ENCODE results near the gene CTNNAL1. TPM values are rescaled to one million over a fixed set of nuclear protein-coding genes. Genes with fewer than 3 reads are reported as not detected.

The CTNNAL1 gene
- total RNA-seq, 1 donor from 2014 or later: 16.4 TPM

DNA sequence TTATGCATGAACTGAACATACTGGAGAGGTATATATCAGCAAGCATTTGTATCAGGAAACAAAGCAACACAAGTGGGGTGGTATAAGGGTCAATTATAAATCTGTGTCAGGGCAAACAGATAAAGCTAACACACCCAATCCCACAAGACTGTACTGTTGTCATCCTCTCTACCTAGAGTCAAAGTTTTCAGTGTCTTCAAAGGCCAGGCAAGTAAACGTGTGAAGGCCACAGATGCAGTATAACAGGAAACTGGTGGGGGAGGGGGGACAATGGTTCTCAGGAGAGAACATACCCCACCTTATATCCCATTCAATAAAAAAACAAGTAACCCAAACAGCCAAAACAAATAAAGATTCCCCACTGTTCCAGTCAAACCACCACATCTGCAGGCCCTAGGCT is 101.5 kb downstream of the CTNNAL1 start:
- Histone ChIP-seq H3K4me3 (no peak overlapping the region), H3K27me3 (no peaks in the 10 kb centered on the region), H3K4me1 (no peaks in the 10 kb centered on the region), H3K36me3 (peaks cover 72 to 90% of the 10 kb centered on the region in 2 donors), H3K9me3 (no peaks in the 10 kb centered on the region), H3K27ac (no peak overlapping the region)
- intact Hi-C loops (cut with DNase I): no loop called here
- DNase-seq (ENCODE audit: low spot score in 2 of 2): no peak
- TF ChIP-seq, protein P1, sequence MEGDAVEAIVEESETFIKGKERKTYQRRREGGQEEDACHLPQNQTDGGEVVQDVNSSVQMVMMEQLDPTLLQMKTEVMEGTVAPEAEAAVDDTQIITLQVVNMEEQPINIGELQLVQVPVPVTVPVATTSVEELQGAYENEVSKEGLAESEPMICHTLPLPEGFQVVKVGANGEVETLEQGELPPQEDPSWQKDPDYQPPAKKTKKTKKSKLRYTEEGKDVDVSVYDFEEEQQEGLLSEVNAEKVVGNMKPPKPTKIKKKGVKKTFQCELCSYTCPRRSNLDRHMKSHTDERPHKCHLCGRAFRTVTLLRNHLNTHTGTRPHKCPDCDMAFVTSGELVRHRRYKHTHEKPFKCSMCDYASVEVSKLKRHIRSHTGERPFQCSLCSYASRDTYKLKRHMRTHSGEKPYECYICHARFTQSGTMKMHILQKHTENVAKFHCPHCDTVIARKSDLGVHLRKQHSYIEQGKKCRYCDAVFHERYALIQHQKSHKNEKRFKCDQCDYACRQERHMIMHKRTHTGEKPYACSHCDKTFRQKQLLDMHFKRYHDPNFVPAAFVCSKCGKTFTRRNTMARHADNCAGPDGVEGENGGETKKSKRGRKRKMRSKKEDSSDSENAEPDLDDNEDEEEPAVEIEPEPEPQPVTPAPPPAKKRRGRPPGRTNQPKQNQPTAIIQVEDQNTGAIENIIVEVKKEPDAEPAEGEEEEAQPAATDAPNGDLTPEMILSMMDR (IDR thresholded peaks at IDR 0.05): no peak

DNA sequence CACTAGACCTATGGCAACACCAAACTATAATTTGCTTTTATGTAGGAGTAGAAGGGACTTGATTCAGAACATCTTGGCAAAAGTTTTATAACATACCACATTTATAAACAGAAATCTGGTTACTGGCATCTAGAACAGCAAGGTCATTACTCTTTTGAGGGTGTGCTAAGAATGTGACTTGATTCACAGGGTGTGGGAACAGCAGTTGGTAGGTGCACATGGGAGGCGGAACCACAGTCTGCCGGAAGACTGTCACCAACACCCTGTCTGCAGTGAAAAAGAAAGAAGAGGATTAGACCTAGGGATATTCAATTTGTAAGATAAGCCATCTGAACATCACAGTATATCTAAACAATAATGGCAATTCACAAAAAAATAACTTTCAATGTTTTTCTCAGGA is 102.4 kb downstream of the CTNNAL1 start:
- TF ChIP-seq, protein P1 (IDR thresholded peaks at IDR 0.05): no peak
- H3K9me3 ChIP-seq: no peaks in the 10 kb centered on the region
- intact Hi-C loops (cut with DNase I): no loop called here
- H3K27me3 ChIP-seq: no peaks in the 10 kb centered on the region
- H3K36me3 ChIP-seq: peaks cover 70 to 90% of the 10 kb centered on the region in 2 donors
- H3K4me3 ChIP-seq: no peak overlapping the region
- DNase-seq (ENCODE audit: low spot score in 2 of 2): no peak
- H3K27ac ChIP-seq: no peak overlapping the region
- H3K4me1 ChIP-seq: no peaks in the 10 kb centered on the region

GRCh38 chr9:108910402-108910801 is 102.9 kb downstream of the CTNNAL1 start:
- Histone ChIP-seq H3K27me3 (no peaks in the 10 kb centered on the region), H3K36me3 (peaks cover 68 to 90% of the 10 kb centered on the region in 2 donors), H3K27ac (no peak overlapping the region), H3K9me3 (no peaks in the 10 kb centered on the region), H3K4me3 (no peak overlapping the region), H3K4me1 (no peaks in the 10 kb centered on the region)
- TF ChIP-seq, protein P1 (IDR thresholded peaks at IDR 0.05): no peak
- no peak for DNase-seq (ENCODE audit: low spot score in 2 of 2)
- intact Hi-C loops (cut with DNase I): no loop called here

GRCh38 chr9:108905494-108905893 is 107.8 kb downstream of the CTNNAL1 start:
- Histone ChIP-seq H3K27ac (no peak overlapping the region), H3K9me3 (no peaks in the 10 kb centered on the region), H3K4me3 (no peak overlapping the region), H3K36me3 (peaks cover 73 to 89% of the 10 kb centered on the region in 2 donors), H3K27me3 (no peaks in the 10 kb centered on the region), H3K4me1 (no peaks in the 10 kb centered on the region)
- TF ChIP-seq, protein P1 (IDR thresholded peaks at IDR 0.05): no peak
- DNase-seq (ENCODE audit: low spot score in 2 of 2): no peak
- intact Hi-C loops (cut with DNase I): no loop called here

DNA sequence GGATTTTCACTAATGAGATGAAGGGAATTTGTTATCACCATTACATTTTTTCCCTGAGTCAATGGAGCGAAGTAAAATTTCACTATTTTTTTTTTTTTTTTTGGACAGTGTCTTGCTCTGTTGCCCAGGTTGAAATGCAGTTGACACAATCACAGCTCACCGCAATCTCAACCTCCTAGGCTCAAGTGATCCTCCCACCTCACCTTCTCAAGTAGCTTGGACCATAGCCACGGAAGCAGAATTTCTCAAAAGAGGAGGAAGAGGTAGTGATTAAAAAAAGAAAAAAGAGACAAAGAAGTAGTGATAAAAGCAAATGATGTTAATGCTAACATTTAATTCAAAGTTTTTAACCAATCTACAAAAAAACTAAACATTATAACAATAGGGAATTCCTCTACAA is 109.1 kb downstream of the CTNNAL1 start:
- Histone ChIP-seq H3K9me3 (no peaks in the 10 kb centered on the region), H3K27ac (no peak overlapping the region), H3K4me1 (no peaks in the 10 kb centered on the region), H3K27me3 (no peaks in the 10 kb centered on the region), H3K4me3 (no peak overlapping the region), H3K36me3 (peaks cover 76 to 89% of the 10 kb centered on the region in 2 donors)
- intact Hi-C loops (cut with DNase I): no loop called here
- TF ChIP-seq, protein P1 (IDR thresholded peaks at IDR 0.05): no peak
- DNase-seq (ENCODE audit: low spot score in 2 of 2): no peak

Data from ascending aorta (tissue), 2 donors.